Esophagus muscularis mucosa (tissue), 3 donors: ENCODE results near the gene KATNB1.

Experiments
- EP300 ChIP-seq: sonication (generic); formaldehyde crosslinking; IDR thresholded peaks from one replicate; pipeline ENCODE4 v1.6.1; 2017; ENCODE audit warnings: antibody characterized with exemption
- TF ChIP-seq, protein P1 (sequence below), 3 experiments: fragments of 200-600 bp in 2 of 3; fragments of 450-650 bp in 1 of 3; sonication (generic) in 2 of 3; IDR thresholded peaks; one replicate each; pipeline ENCODE4 v1.5.1; 2017 to 2019; ENCODE audit warnings: antibody characterized with exemption in 3 of 3, mild to moderate bottlenecking in 2 of 3, moderate library complexity in 1 of 3

DNA sequence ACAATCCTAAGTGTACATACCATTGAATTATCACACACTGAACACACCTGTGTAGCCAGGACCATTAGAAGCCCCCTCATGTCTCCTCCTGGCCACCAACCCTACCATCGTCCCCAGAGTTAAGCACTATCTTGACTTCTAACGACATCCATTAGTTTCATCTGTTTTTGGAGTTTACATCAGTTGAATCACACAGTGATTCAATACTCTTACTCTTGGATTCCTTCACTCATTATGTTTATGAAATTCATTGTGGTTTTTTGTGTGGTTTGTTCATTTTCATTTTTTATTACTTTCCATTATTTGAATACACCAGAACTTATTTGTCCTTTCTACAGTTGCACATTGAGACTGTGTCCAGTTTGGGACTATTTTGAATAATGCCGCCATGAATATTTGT is 27.4 kb upstream of the KATNB1 start:
- TF ChIP-seq, protein P1, sequence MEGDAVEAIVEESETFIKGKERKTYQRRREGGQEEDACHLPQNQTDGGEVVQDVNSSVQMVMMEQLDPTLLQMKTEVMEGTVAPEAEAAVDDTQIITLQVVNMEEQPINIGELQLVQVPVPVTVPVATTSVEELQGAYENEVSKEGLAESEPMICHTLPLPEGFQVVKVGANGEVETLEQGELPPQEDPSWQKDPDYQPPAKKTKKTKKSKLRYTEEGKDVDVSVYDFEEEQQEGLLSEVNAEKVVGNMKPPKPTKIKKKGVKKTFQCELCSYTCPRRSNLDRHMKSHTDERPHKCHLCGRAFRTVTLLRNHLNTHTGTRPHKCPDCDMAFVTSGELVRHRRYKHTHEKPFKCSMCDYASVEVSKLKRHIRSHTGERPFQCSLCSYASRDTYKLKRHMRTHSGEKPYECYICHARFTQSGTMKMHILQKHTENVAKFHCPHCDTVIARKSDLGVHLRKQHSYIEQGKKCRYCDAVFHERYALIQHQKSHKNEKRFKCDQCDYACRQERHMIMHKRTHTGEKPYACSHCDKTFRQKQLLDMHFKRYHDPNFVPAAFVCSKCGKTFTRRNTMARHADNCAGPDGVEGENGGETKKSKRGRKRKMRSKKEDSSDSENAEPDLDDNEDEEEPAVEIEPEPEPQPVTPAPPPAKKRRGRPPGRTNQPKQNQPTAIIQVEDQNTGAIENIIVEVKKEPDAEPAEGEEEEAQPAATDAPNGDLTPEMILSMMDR (IDR thresholded peaks at IDR 0.05), result no peak
- TF ChIP-seq EP300, result no peak
